T-helper 9 cell (primary cell): Measurements from ENCODE around the gene DXO.
"Not testable (repeated sequence)": the region's sequence is repeated elsewhere in the genome, so short reads cannot be mapped to it uniquely, and the experiment has no call there.

Experiments
- DNase-seq: peaks from one replicate; pipeline ENCODE4 v3.0.0-alpha.2; 2020

Gene DXO

GRCh38 chr6:31979238-31979898 lies 7.4 kb upstream of the DXO start:
- no peak for DNase-seq

DNA sequence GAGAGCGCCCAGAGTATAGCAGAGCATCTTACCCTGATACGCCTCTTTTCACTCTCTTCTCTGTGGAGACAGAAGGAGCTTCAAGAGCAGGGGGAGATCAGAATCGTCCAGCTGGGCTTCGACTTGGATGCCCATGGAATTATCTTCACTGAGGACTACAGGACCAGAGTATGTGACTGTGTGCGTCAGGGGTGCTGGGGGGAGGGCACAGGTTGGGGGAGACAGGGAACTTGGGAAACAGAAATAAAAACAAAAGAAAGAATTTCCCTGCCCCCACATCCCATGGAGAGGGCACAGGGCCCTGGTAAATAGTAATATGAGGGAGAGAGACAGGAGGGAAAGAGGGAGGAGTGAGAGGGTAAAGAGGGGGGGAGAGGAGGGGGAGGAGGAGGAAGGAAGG lies 6.9 kb upstream of the DXO start:
- no peak for DNase-seq

DNA sequence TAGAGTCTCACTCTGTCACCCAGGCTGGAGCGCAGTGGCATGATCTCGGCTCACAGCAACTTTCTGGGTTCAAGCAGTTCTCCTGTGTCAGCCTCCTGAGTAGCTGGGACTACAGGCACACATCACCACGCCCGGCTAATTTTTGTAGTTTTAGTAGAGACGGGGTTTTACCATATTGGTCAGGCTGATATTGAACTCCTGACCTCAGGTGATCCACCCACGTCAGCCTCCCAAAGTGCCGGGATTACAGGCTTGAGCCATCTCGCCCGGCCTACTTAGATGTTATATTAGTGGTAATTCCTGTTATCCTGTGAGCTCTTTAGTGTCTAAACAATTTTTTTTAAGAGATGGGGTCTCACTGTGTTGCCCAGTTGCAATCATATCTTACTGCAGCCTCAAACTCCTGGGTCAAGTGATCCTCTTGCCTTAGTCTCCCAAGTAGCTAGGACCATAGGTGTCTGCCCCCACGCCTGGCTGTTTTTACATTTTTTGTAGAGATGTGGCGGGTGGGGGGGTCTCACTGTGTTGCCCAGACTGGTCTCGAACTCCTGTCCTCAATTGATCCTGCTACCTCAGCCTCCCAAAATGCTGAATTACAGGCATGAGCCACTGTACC lies 6.0 kb upstream of the DXO start:
- DNase-seq = no peak

GRCh38 chr6:31976065-31976464 lies 4.1 kb upstream of the DXO start:
- not testable (repeated sequence) for DNase-seq

DNA sequence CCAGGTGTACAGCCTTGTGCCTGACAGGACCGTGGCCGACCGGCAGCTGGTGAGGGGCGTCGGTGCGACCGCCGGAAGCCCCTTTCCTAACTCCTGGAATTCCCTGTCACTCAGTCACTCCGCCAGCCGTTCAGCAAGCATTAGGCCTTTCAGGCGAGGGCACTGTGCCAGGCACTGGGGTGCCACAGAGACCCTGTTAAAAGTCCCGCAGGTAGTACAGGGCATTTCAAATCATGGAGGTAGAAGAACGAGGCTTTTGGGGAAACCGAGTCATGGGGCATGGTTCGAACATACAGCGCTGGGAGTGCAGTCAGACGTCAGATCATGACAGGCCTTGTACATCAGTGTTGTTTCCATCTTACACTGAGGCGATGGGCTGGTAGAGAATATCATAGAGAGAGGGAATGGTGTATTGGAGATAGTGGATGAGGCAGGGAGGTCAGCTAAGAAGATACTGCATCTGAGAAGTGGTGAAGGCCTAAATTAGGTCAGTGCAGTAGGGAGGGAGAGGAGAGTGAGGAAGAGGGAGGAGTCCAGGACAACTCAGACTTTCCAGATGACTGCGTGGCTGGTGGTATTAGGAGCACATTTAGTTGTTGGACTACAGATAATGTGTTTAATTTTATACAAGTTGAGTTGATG lies 892 bp upstream of the DXO start:
- DNase-seq = no peak

DNA sequence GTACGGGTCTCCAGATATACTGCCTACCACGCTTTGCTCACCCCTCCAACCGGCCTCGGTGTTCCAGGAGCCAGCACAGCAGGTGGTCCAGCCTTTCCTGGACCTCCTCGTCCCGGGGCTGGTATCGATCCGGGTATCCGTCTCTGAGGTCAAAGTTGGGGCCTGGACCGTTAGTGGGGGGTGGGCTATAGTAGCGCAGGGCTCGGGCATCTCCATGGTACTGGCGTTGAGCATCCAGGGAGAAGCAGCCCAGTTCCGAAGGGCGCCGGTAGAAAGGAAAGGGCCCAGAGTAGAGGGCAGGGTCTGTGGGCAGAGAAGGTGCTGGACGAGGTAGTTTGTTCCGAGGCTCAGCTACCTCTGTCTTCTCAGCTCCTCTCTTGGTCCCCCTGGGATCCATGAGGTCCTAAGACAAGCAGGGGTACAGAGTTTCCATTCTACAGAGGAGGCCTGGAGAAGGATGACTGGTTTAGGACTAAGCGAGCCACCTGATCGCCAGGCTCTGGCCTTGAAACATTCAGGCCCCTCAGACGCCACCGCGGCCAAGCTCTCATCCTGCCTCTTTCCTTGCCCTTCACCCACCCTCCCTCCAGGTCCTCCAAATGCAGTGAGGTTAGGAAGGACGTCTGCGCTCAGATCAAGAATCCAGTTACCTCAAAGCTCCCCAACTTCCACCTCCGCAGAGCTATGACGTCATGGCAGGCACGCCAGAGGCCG lies 502 bp downstream of the DXO start:
- no peak for DNase-seq

DNA sequence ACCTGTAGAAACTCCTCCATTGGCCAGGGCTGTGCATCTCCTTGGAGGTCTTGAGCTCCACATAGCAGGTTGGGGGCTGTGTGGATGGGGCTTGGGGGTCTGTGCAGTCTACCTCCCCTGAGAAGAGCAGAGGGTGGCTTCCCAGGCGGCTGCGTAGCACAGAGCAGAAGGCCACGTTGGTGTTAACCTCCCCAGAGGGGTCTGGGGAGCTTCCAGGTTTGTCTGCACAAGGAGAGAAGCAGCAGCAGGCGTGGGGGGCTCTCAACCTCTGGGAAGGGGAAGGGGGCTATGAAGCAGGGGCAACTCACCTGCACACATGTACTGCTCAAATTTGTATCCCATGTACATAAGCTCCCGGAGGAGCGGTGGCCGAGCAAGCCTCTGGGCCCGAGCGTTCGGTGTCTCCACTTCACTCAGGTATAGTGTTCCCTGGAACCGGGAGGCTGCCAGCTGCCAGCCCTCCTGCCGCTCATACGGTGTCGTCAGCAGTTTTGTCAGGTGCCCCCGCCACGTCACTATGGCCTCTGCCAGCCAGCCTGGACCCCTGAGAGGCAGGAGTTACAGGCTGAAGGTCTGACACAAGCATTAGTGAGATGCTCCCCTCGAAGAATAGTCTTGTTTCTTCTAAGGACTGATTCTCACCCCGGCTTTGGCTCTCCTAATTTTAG lies 1.2 kb downstream of the DXO start:
- DNase-seq = no peak

DNA sequence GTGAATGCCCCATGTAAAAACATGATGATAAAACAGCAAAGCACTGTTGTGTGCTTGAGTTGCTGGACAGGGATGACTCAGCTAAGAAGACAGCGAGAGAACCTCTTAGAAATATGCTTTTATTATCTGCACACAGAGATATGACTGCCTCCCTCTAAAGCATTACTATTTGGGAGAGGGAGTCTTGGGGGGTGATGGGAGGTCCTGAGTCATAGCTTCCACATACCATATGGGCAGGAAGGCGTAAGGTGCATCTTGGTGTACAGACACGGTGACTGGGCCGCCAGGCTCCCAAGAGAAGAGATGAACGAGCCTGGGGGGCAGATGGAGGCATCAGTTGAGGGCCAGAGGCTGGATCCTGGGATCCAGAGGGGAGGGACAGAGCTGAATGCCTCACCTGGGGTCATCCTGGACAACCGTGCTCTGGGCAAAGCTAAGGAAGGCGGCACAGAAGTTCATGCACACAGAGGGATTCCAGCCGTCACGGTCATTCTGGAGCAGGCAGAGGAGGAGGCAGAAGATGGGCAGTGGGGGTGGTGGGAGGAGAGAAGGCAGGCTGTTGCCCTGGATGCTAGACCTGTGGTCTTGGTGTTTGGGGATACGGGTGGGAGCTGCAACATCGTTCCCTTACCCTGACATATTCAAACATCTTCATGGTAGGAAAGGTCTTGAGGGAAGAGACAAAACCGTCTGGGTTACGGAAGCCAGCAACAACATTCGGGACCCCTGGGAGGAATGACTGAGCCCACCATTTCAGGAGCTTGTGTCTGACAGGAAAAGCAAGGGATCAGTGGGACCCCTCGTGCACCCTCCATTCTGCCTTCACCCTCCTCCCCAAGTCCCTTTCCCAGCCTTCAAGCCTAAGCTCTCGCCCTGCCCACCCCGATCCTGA lies 2.0 kb downstream of the DXO start:
- DNase-seq = no peak

- no peak for DNase-seq
Measured at GRCh38 chr6:31968791-31969711, 2.9 kb downstream of the DXO start.

DNA sequence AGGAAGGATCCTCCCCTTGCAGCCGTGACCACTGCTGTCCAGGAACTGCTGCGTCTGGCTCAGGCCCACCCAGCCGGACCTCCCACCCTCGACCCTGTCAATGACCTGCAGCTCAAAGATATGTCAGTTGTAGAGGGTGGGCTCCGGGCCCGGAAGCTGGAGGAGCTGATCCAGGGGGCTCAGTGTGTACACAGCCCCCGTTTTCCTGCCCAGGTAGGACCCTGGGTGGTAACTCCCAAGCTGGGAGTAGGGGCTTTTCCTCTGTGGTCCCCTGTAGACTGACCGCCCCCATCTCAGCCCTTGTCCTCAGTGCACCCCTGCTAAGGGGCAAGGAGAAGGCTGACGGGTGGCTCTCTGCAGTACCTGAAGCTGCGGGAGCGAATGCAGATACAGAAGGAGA lies 3.6 kb downstream of the DXO start:
- DNase-seq = no peak

- no peak for DNase-seq
Measured at GRCh38 chr6:31967926-31968320, 4.0 kb downstream of the DXO start.

GRCh38 chr6:31966997-31967925 lies 4.7 kb downstream of the DXO start:
- no peak for DNase-seq

- no peak for DNase-seq
Measured at GRCh38 chr6:31966506-31966905, 5.4 kb downstream of the DXO start.

DNA sequence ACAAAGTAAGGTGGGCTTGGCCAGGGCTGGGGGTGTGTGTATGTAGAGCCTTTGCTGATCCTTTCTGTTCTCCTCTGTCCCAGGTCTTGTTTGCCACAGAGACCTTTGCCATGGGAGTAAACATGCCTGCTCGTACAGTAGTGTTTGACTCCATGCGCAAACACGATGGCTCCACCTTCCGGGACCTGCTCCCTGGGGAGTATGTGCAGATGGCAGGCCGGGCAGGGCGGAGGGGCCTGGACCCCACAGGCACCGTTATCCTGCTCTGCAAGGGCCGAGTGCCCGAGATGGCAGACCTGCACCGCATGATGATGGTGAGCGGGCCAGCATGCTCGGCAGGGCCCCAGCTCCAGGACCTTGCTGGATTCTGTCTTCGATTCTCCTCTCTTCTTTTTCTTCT lies 6.2 kb downstream of the DXO start:
- no peak for DNase-seq

DNA sequence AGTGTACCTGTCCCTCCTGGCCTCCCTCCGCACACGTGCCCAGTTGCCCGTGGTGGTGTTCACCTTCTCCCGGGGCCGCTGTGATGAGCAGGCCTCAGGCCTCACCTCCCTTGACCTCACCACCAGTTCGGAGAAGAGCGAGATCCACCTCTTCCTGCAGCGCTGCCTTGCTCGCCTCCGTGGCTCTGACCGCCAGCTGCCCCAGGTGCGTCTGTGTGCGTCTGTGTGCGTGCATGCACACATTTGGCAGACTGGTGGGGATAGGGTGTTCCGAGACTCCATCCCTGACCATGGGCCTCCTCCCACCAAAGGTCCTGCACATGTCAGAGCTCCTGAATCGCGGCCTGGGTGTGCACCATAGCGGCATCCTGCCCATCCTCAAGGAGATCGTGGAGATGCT lies 8.0 kb downstream of the DXO start:
- no peak for DNase-seq

- no peak for DNase-seq
Measured at GRCh38 chr6:31961616-31962015, 10.3 kb downstream of the DXO start.

GRCh38 chr6:31958741-31959739 lies 12.9 kb downstream of the DXO start, which contains the start of the genes NELFE and SKIC2:
Gene NELFE, minus strand, starts transcription at chr6:31958971. Its CDS starts 525 bp downstream, at chr6:31958446.
Gene SKIC2, plus strand, starts transcription at chr6:31959175. Its CDS starts 18 bp downstream, at chr6:31959193.
- DNase-seq = peak; percentile 96

DNA sequence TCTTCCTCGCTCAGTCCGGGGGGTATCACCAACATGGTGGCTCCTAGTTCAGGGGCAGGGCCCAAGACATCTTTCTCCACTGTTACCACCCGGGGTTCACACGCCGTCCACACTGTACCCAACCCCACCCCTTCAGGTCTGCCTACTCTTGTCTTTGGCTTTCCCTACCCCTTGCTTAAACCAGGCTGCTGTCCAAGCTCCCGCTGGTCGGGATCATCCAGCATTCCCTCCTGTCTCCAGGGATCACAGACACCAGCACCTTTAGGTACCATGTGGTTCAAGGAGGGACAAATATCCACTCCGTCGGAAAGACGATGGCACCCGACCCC lies 13.6 kb downstream of the DXO start:
- DNase-seq = no peak
